ENCODE measurements around the gene DCDC1.

The DCDC1 gene

DNA sequence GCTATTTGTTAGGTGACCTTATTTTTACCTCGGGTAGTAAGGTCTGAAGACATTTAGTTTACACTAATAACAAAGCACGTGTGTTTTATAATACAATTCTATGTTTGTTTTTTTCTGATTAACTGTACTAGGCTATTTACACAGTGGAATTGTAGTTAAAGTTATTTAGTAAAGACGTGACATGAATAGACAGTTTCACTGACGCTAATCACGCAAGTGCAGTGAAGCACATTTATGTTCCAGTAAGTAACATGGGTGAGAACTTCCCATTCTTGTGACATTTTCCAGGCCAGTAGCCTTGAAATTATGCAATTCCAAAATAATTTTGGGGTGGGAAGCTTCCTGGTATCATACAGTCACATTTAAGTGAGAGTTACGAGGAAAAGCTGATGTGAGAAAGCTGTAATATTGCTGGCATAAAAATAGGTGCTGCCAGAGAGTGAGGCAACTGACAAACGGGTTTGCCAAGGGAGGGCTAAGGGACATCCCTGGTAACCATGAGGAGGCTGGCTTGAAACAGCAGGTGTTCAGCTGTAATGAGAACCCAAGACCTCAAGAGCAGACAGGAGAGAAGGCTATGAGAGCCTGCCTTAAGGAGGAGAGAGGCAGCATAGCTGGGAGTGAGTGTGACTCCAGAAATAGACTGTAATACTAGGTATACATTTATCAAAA, 378.8 kb downstream of the DCDC1 start:
- Mint-ChIP-seq H3K27ac (peak overlapping the region in 1 of 3 experiments; percentile 53), H3K4me1 (no peaks in the 10 kb centered on the region), H3K36me3 (ENCODE audit: low read depth) (no peaks in the 10 kb centered on the region), H3K4me3 (no peak overlapping the region), H3K9me3 (no peaks in the 10 kb centered on the region), H3K27me3 (ENCODE audit: low read depth) (no peaks in the 10 kb centered on the region)
- TF ChIP-seq, protein P1, sequence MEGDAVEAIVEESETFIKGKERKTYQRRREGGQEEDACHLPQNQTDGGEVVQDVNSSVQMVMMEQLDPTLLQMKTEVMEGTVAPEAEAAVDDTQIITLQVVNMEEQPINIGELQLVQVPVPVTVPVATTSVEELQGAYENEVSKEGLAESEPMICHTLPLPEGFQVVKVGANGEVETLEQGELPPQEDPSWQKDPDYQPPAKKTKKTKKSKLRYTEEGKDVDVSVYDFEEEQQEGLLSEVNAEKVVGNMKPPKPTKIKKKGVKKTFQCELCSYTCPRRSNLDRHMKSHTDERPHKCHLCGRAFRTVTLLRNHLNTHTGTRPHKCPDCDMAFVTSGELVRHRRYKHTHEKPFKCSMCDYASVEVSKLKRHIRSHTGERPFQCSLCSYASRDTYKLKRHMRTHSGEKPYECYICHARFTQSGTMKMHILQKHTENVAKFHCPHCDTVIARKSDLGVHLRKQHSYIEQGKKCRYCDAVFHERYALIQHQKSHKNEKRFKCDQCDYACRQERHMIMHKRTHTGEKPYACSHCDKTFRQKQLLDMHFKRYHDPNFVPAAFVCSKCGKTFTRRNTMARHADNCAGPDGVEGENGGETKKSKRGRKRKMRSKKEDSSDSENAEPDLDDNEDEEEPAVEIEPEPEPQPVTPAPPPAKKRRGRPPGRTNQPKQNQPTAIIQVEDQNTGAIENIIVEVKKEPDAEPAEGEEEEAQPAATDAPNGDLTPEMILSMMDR (IDR thresholded peaks at IDR 0.05; ENCODE audit: unreplicated experiment in 3 of 3), result no peak

DNA sequence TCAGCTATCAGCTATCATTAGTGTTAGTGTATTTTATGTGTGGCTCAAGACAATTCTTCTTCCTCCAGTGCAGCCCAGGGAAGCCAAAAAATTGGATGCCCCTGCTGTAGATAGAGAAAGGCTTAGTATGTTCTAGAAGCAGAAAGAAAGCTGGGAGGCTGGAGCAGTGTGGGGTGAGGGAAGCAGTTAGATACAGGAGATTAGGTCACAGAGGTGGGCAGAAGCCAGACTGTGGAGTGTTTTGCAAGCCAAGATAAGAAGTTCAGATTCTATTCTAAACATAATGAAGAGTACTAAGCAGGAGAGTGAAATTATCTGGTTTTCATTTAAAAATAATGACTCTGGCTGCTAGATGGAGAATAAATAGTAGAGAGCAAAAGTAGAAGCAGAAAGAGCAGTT, 381.7 kb downstream of the DCDC1 start:
- Mint-ChIP-seq H3K9me3 (no peaks in the 10 kb centered on the region), H3K4me3 (no peak overlapping the region), H3K27me3 (ENCODE audit: low read depth) (no peaks in the 10 kb centered on the region), H3K36me3 (ENCODE audit: low read depth) (no peaks in the 10 kb centered on the region), H3K27ac (no peak overlapping the region), H3K4me1 (no peaks in the 10 kb centered on the region)
- TF ChIP-seq, protein P1 (IDR thresholded peaks at IDR 0.05; ENCODE audit: unreplicated experiment in 3 of 3), result no peak

DNA sequence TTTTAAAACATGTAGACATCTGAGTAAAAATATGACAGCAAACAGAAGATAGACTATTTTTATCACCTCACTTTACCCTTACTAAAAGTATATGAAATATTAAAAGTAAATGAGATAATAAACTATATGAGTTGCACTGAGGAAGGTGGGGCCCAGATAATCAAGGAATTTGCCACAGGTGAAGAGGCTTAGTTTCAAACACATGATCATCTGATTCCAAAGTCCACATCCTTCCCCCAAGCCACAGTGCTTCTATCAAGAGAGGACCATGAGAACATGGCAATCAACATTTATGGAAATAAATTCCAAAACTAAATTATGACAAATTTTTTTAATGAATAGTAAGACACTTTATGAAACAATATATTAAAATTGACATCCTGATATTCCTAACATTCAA, 384.0 kb downstream of the DCDC1 start:
- no peaks in the 10 kb centered on the region for H3K9me3 Mint-ChIP-seq
- H3K27ac Mint-ChIP-seq, result no peak overlapping the region
- TF ChIP-seq, protein P1 (IDR thresholded peaks at IDR 0.05; ENCODE audit: unreplicated experiment in 3 of 3), result no peak
- H3K36me3 Mint-ChIP-seq (ENCODE audit: low read depth), result no peaks in the 10 kb centered on the region
- no peaks in the 10 kb centered on the region for H3K4me1 Mint-ChIP-seq
- H3K27me3 Mint-ChIP-seq (ENCODE audit: low read depth), result peaks cover under 1% of the 10 kb centered on the region
- no peak overlapping the region for H3K4me3 Mint-ChIP-seq

DNA sequence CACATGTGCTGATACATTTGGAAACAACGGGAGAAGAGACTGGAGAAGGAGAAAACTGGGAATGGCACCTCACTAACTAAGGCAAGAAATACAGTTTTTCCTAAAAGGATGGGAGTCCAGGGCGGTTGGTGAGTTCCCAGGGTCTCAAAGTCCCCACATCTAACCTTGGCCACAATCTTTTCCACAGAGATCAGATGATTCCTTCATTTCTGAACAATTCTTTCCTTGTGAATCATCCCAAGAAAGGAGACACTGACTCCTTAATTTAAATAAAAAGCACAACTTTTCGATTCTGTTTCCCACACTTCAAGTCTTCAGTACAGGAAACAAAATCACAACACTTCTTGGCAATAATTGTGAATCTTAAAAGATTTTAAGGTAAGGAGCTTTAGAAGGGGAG, 384.7 kb downstream of the DCDC1 start:
- Mint-ChIP-seq H3K27ac (no peak overlapping the region), H3K4me3 (no peak overlapping the region), H3K36me3 (ENCODE audit: low read depth) (no peaks in the 10 kb centered on the region), H3K27me3 (ENCODE audit: low read depth) (peaks cover 5% of the 10 kb centered on the region), H3K9me3 (no peaks in the 10 kb centered on the region), H3K4me1 (no peaks in the 10 kb centered on the region)
- TF ChIP-seq, protein P1 (IDR thresholded peaks at IDR 0.05; ENCODE audit: unreplicated experiment in 3 of 3), result no peak

DNA sequence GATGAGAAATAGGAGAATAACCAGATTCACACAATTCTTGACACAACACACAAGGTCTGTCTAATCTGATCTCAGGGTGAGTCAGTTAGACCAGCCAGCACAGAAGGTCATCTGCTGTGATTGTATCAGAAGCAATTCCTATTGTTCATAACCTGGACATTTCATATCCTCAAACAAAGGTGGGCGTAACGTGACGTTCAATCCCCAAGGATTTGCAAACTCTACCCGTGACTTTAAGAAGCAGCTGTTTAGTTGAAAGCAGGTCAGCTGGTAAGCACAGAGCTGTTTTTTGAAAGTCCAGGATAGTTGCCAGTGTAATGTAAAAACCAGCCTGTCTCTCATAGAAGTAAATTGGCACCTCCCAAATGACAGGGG, 385.1 kb downstream of the DCDC1 start:
- Mint-ChIP-seq H3K36me3 (ENCODE audit: low read depth) (no peaks in the 10 kb centered on the region), H3K27ac (no peak overlapping the region), H3K27me3 (ENCODE audit: low read depth) (peaks cover 5% of the 10 kb centered on the region), H3K4me1 (no peaks in the 10 kb centered on the region), H3K9me3 (no peaks in the 10 kb centered on the region), H3K4me3 (no peak overlapping the region)
- TF ChIP-seq, protein P1 (IDR thresholded peaks at IDR 0.05; ENCODE audit: unreplicated experiment in 3 of 3), result no peak

DNA sequence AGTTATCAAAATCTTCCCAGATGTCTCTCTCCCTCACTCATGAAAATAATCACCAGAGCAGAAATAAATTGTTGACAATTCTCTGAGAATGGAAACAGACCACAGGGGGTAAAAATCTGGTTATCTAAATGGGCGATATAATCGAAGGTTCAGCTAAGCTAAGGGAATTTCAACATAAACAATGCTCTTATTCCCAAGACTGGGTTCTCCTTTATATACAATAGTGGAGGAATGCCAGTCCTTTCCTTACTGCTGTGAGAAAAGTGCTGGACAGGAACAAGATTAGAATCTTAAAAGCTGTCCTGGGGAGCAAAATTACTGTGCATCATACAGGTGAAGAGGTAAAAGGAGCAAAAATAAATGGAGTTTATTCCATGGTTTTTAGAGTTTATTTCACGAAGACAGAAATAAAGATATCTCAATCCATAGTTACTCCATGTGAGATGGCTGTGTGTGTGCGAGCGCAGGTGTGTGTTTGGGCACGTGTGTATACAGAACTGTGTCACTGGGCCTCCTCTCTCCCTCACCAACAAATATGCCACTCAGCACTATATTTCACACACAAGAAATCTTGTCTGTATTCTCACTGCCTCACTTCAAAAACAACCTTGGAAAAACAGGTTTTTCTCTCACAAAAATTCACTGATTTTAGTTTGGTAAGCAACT, 385.6 kb downstream of the DCDC1 start:
- Mint-ChIP-seq H3K27ac (no peak overlapping the region), H3K27me3 (ENCODE audit: low read depth) (peaks cover 5% of the 10 kb centered on the region), H3K4me1 (no peaks in the 10 kb centered on the region), H3K9me3 (no peaks in the 10 kb centered on the region), H3K4me3 (no peak overlapping the region), H3K36me3 (ENCODE audit: low read depth) (no peaks in the 10 kb centered on the region)
- TF ChIP-seq, protein P1 (IDR thresholded peaks at IDR 0.05; ENCODE audit: unreplicated experiment in 3 of 3), result no peak

All from nephron (organoid).